Spinal cord (tissue), 10 donors: ENCODE data around the gene AKAP6. TPM values are rescaled to one million over a fixed set of nuclear protein-coding genes. Genes with fewer than 3 reads are reported as not detected.

Experiments
- DNase-seq, 6 donors: peaks; one replicate each; pipeline versions ENCODE4 v3.0.0 to v3.0.0-alpha.2; 2013 to 2015; ENCODE audit warnings: low spot score in 6 of 6, low read depth in 4 of 6
- H3K27ac ChIP-seq: one replicate; pipeline ENCODE4 v1.5.1; 2013; ENCODE audit warnings: low read depth, low read length, control low read depth
- H3K27me3 ChIP-seq: one replicate; pipeline ENCODE4 v1.6.1; 2013; ENCODE audit warnings: low read length; ENCODE audit not compliant: control insufficient read depth, insufficient read depth
- H3K36me3 ChIP-seq: one replicate; pipeline ENCODE4 v1.6.1; 2013; ENCODE audit warnings: low read length; ENCODE audit not compliant: control insufficient read depth, insufficient read depth
- H3K4me1 ChIP-seq: one replicate; pipeline ENCODE4 v1.6.1; 2013; ENCODE audit warnings: low read length; ENCODE audit not compliant: control insufficient read depth, insufficient read depth
- H3K4me3 ChIP-seq: one replicate; pipeline ENCODE4 v1.5.1; 2013; ENCODE audit warnings: low read depth, low read length, control low read depth
- H3K9me3 ChIP-seq: one replicate; pipeline ENCODE4 v1.6.1; 2013; ENCODE audit warnings: low read length; ENCODE audit not compliant: control insufficient read depth, insufficient read depth
- WGBS: methylation state at CpG from one replicate; pipeline ENCODE4 v1.1.5; 2013; ENCODE audit warnings: missing lambda C conversion rate; ENCODE audit not compliant: insufficient coverage; 5-methylcytosine and 5-hydroxymethylcytosine counted together
- polyA plus RNA-seq, 2 donors: library from polyadenylated mRNA; unstranded; fragments of 120-200 nt; gene quantifications; one replicate each; pipeline ENCODE4 v1.2.1, GENCODE V29; 2013; ENCODE audit not compliant: insufficient read length in 2 of 2
- total RNA-seq, 2 donors: library from RNA; depleted of rRNA in 1 of 2; stranded (reverse); fragments of 120-200 nt in 1 of 2; fragments of >200 nt in 1 of 2; gene quantifications; one replicate each; pipeline versions ENCODE4 v1.2.3 to v1.2.4, GENCODE V29; 2013 to 2014
- donor health status: healthy.

The AKAP6 gene
- total and polyA plus RNA-seq, 4 donors, result 42.6 to 126 (median 78.7) TPM

DNA sequence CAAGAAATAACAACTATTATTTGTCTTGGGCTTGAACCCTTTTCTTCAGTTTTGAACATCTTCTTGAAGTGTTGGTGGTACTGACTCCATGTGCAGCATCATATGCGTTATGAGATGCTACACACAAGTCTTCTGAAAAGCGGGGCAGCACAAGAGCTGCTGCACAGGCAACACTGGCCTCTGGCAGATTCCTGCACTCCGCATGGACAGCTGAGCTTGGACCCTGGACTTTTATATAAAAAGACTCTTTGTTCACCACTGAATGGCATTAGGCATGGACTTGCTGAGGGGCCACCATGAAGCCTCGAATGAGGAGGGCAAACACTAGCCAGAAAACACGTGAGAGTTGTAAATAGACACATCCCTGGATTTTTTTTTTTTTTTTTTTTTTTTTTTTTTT, 398.7 kb downstream of the AKAP6 start:
- Histone ChIP-seq H3K27ac (peak overlapping the region; percentile 87), H3K4me1 (peaks cover 6% of the 10 kb centered on the region), H3K27me3 (no peaks in the 10 kb centered on the region), H3K36me3 (no peaks in the 10 kb centered on the region), H3K4me3 (no peak overlapping the region), H3K9me3 (no peaks in the 10 kb centered on the region)
- WGBS, result 54% methylated on average over 3 of the region's 5 CpGs
- DNase-seq, result peak in 2 of 6 donors; percentile 61 to 75

DNA sequence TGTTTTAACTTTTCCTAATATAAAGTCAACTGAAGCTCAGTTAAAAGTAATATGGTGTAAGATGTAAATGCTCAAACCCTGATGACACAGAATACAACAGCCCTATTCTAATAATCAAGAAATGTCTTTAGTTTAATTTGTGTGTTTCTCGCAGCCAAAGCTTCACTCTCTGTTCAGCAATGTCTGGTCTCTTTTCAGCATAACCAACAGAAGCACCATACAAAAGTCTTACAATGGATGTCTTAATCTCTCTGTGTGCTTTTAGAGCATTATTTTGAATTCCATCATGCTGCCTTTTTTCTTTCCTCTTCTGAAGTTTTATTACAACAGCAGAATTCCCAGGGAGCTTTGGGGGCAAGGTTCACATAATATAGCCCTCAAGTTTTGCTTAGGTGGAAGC, 399.4 kb downstream of the AKAP6 start:
- Histone ChIP-seq H3K27ac (peak overlapping the region; percentile 87), H3K4me3 (no peak overlapping the region)

GRCh38 chr14:32728976-32729375, 399.9 kb downstream of the AKAP6 start:
- WGBS, result 20% methylated on average over 1 of the region's 5 CpGs
- Histone ChIP-seq H3K4me1 (peaks cover 6% of the 10 kb centered on the region), H3K9me3 (no peaks in the 10 kb centered on the region), H3K27me3 (no peaks in the 10 kb centered on the region), H3K4me3 (no peak overlapping the region), H3K27ac (peak overlapping the region; percentile 87), H3K36me3 (no peaks in the 10 kb centered on the region)
- DNase-seq, result peak in 2 of 6 donors; percentile 82 to 88

More for the DNA sequence above, 399.4 kb downstream of the AKAP6 start:
- H3K4me1 ChIP-seq, result peaks cover 6% of the 10 kb centered on the region
- no peaks in the 10 kb centered on the region for H3K9me3 ChIP-seq
- DNase-seq, result peak in 1 of 6 donors; percentile 45
- no peaks in the 10 kb centered on the region for H3K27me3 ChIP-seq
- no peaks in the 10 kb centered on the region for H3K36me3 ChIP-seq
- WGBS, result no CpG with 5 or more reads among the region's 1 CpG

DNA sequence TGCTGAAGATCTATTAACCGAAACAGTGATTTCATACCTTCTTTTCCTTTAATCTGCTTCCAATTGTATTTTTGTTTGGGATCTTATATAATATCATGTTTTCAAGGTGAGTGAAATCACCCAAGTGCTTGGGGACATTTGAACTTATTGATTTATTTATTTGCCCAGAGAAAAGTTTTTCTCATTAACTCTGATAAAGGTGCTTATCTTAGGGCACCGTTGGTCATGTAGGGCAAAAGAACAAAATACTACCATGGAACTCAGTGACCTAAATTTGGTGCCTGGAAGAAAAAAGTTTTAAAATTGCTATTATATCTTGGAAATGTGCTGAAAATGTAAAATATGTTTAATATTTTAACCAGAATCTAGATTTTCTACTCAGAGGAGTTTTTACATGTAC, 402.2 kb downstream of the AKAP6 start:
- Histone ChIP-seq H3K9me3 (no peaks in the 10 kb centered on the region), H3K36me3 (no peaks in the 10 kb centered on the region), H3K27ac (no peak overlapping the region), H3K27me3 (no peaks in the 10 kb centered on the region), H3K4me3 (no peak overlapping the region), H3K4me1 (peaks cover 3% of the 10 kb centered on the region)
- no CpG with 5 or more reads among the region's 2 CpGs for WGBS
- no peak for DNase-seq

- peak overlapping the region; percentile 61 for H3K27ac ChIP-seq
- no peaks in the 10 kb centered on the region for H3K4me1 ChIP-seq
- H3K9me3 ChIP-seq, result no peaks in the 10 kb centered on the region
- H3K4me3 ChIP-seq, result no peak overlapping the region
- peak in 2 of 6 donors; percentile 53 to 61 for DNase-seq
- no peaks in the 10 kb centered on the region for H3K36me3 ChIP-seq
- H3K27me3 ChIP-seq, result no peaks in the 10 kb centered on the region
- no CpG with 5 or more reads among the region's 1 CpG for WGBS
Measured at GRCh38 chr14:32733015-32733414, 403.9 kb downstream of the AKAP6 start.

DNA sequence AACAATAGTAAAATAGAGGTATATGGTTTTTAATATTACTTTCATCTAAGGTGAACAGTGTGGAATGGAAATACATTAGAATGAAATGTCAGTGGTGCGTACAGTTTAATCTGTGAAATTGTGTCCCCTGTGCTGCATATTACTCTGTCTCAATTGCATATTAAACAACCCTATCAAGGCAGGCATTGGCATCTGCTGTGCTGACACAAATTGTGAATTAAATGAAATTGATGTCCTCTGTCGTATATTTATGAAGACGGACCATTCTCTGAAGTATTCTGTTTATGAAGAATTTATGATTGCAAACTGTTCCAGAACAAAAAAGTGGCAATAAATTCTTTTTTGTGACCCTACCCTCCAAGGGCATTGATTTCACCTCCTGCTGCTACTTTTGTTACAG, 405.2 kb downstream of the AKAP6 start:
- no peaks in the 10 kb centered on the region for H3K9me3 ChIP-seq
- H3K4me1 ChIP-seq, result no peaks in the 10 kb centered on the region
- no peaks in the 10 kb centered on the region for H3K36me3 ChIP-seq
- no peaks in the 10 kb centered on the region for H3K27me3 ChIP-seq
- no CpG with 5 or more reads among the region's 3 CpGs for WGBS
- peak overlapping the region; percentile 7 for H3K4me3 ChIP-seq
- DNase-seq, result peak in 1 of 6 donors; percentile 87
- no peak overlapping the region for H3K27ac ChIP-seq

DNA sequence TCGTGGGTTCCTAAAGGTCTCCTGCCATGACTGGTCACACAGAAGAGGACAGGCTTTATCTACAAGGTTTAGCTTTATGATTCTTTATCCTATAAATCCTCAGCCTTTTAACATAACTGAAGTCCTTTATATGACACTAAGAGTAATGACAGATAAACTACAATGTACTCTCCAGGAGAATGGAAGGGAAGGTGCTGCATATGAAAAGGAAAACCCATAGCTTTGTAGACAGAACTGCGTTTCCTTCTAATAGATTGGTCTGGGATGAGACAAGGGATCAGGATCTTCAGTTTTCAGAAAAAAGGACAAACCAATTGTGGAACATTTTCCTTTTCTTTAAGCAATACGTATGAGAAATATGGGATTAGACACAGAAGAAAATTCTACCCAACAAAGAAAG, 408.5 kb downstream of the AKAP6 start:
- no CpG with 5 or more reads among the region's 3 CpGs for WGBS
- Histone ChIP-seq H3K36me3 (no peaks in the 10 kb centered on the region), H3K27me3 (no peaks in the 10 kb centered on the region), H3K4me1 (no peaks in the 10 kb centered on the region), H3K4me3 (no peak overlapping the region), H3K27ac (no peak overlapping the region), H3K9me3 (peaks cover 1% of the 10 kb centered on the region)
- DNase-seq, result no peak

DNA sequence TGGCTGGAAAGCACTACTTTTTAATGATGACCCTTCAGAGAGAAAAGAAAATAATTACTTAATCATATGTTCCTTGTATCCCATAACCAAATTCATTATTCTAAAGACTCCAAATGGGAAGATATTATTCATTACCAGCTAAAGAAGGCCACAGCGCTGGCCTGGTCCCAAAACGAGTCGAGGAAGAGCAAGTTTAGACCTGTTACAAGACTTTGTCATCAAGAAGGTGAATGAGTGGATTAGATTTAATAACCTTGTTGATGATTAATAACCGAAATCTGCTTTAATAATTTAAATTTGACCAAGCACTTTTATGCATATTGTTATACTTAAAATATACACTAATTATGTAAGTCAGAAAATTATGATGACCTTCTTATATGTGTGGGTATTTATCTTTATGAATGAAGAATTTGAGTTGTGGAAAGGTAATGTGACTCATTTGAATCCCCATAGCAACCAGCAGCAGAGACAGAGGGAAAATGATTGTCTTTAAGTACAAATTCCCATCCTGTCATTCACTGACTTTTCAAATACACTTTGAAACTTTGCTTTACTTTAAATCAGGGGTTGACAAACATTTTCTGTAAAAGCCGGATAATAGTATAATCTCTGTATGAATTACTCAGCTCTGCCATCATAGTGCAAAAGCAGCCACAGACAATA, 409.2 kb downstream of the AKAP6 start:
- H3K9me3 ChIP-seq, result peaks cover 1% of the 10 kb centered on the region
- H3K27ac ChIP-seq, result no peak overlapping the region
- H3K27me3 ChIP-seq, result no peaks in the 10 kb centered on the region
- no peak overlapping the region for H3K4me3 ChIP-seq
- WGBS, result no CpG with 5 or more reads among the region's 5 CpGs
- no peak for DNase-seq
- no peaks in the 10 kb centered on the region for H3K4me1 ChIP-seq
- H3K36me3 ChIP-seq, result no peaks in the 10 kb centered on the region

DNA sequence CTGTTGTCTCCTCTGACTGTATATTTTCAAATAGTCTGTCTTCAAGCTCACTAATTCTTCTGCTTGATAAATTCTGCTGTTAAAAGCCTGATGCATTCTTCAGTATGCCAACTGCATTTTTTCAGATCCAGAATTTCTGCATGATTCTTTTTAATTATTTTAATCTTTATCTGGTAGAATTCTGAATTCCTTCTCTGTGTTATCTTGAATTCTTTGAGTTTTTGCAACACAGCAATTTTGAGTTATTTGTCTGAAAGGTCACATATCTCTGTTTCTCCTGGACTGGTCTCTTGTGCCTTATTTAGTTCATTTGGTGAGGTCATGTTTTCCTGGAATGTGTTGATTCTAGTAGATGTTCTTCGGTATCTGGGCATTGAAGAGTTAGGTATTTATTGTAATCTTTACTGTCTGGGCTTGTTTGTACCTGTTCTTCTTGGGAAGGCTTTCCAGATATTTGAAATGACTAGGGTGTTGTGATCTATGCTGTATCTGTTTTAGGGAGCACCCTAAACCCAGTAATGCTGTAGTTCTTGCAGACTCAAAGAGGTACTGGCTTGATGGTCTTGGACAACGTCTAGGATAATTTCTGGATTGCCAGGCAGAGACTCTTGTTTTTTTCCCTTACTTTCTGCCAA, 415.8 kb downstream of the AKAP6 start:
- Histone ChIP-seq H3K36me3 (peaks cover 4% of the 10 kb centered on the region), H3K4me3 (no peak overlapping the region), H3K27me3 (no peaks in the 10 kb centered on the region), H3K27ac (no peak overlapping the region), H3K9me3 (peaks cover 1% of the 10 kb centered on the region), H3K4me1 (no peaks in the 10 kb centered on the region)
- no peak for DNase-seq
- WGBS, result 65% methylated on average over 2 of the region's 2 CpGs

GRCh38 chr14:32754209-32754608, 425.1 kb downstream of the AKAP6 start:
- Histone ChIP-seq H3K27ac (no peak overlapping the region), H3K27me3 (no peaks in the 10 kb centered on the region), H3K36me3 (peaks cover 7% of the 10 kb centered on the region), H3K4me1 (no peaks in the 10 kb centered on the region), H3K4me3 (no peak overlapping the region), H3K9me3 (no peaks in the 10 kb centered on the region)
- DNase-seq, result no peak
- WGBS, result no CpG with 5 or more reads among the region's 1 CpG
